ENCODE results near the gene TGM2.

DNA sequence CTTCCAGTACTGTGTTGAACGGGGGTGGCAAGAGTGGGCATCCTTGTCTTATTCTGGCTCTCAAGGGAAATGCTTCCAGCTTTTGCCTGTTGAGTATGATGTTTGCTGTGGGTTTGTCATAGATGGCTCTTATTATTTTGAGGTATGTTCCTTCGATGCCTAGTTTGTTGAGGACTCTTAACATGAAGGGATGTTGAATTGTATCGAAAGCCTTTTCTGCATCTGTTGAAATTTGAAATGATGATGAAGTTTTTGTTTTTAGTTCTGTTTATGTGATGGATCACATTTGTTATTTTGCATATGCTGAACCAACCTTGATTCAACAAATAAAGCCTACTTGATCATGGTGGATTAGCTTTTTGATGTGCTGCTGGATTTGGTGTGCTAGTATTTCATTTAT lies 83.5 kb downstream of the TGM2 start:
- TF ChIP-seq MAZ (CRISPR knock-in tag; conservative IDR thresholded peaks at IDR 0.05 in 1 of 2, IDR thresholded peaks at IDR 0.05 in 1 of 2) (no peak), PTBP1 (IDR thresholded peaks at IDR 0.05; ENCODE audit: low read depth, low read length) (no peak), YY1 (IDR thresholded peaks at IDR 0.05; ENCODE audit: borderline replicate concordance in 1 of 3, control insufficient read depth in 1 of 3, extremely low read depth in 1 of 3, insufficient read depth in 3 of 3, insufficient read length in 1 of 3, insufficient replicate concordance in 2 of 3, low read depth in 1 of 3, low read length in 2 of 3) (no peak), CC2D1A (IDR thresholded peaks at IDR 0.05) (no peak), ZNF232 (CRISPR knock-in tag; IDR thresholded peaks at IDR 0.05) (no peak), POLR2AphosphoS5 (IDR thresholded peaks at IDR 0.05; ENCODE audit: control insufficient read depth, insufficient read depth, low read depth, low read length) (no peak), TCF3 (CRISPR knock-in tag; IDR thresholded peaks at IDR 0.05) (no peak), ZNF143 (CRISPR knock-in tag; IDR thresholded peaks at IDR 0.05) (no peak), POLR2A (conservative IDR thresholded peaks at IDR 0.05) (no peak), NRF1 (conservative IDR thresholded peaks at IDR 0.05 in 1 of 2, IDR thresholded peaks at IDR 0.05 in 1 of 2) (no peak)
- TF ChIP-seq, protein P1, sequence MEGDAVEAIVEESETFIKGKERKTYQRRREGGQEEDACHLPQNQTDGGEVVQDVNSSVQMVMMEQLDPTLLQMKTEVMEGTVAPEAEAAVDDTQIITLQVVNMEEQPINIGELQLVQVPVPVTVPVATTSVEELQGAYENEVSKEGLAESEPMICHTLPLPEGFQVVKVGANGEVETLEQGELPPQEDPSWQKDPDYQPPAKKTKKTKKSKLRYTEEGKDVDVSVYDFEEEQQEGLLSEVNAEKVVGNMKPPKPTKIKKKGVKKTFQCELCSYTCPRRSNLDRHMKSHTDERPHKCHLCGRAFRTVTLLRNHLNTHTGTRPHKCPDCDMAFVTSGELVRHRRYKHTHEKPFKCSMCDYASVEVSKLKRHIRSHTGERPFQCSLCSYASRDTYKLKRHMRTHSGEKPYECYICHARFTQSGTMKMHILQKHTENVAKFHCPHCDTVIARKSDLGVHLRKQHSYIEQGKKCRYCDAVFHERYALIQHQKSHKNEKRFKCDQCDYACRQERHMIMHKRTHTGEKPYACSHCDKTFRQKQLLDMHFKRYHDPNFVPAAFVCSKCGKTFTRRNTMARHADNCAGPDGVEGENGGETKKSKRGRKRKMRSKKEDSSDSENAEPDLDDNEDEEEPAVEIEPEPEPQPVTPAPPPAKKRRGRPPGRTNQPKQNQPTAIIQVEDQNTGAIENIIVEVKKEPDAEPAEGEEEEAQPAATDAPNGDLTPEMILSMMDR (IDR thresholded peaks at IDR 0.05 in 2 of 3, conservative IDR thresholded peaks at IDR 0.05 in 1 of 3; ENCODE audit: insufficient read depth in 2 of 3, low read depth in 1 of 3, low read length in 3 of 3) = no peak
